ENCODE measurements around the gene C3orf52. TPM values are rescaled to one million over a fixed set of nuclear protein-coding genes. Genes with fewer than 3 reads are reported as not detected.

Gene C3orf52
- total RNA-seq, 5 donors from 2014 or later (not counting 1 experiment from before 2014, with no cell fraction given), result 0.95 to 2.2 (median 1.5) TPM

DNA sequence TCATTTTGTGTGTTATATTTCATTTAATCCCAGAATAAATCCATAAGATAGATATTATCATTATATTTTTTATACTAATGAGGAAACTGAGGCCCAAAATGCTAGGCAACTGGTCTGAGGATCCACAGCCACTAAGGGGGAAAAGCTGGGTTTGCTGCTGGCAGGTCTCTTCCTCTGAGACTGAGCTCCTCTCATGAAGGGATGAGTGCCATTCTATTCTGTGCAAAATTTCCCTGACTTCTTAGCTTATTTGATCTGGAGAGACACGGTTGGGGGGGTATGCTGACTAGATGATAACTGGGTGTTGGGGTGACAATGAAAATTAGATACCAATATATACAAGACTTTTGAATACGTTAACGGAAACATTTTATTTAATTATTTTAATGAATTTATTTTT is 44.9 kb downstream of the C3orf52 start:
- H3K27ac Mint-ChIP-seq, result peak overlapping the region; percentile 82 to 86
- H3K9me3 Mint-ChIP-seq, result no peaks in the 10 kb centered on the region
- Histone ChIP-seq H3K9me3 (no peaks in the 10 kb centered on the region), H3K27me3 (replicated peaks in 1 of 2; ENCODE audit: control insufficient read depth in 2 of 2, extremely low read depth in 1 of 2, insufficient read depth in 2 of 2, low read length in 1 of 2) (no peaks in the 10 kb centered on the region), H3K4me3 (ENCODE audit: control insufficient read depth in 1 of 2, extremely low read depth in 1 of 2, low read length in 1 of 2) (no peak overlapping the region), H3K27ac (ENCODE audit: low read length) (peak overlapping the region; percentile 83), H3K36me3 (ENCODE audit: control insufficient read depth in 2 of 2, extremely low read depth in 1 of 2, insufficient read depth in 1 of 2, low read length in 1 of 2) (no peaks in the 10 kb centered on the region), H3K4me1 (ENCODE audit: control insufficient read depth in 1 of 2, extremely low read depth in 1 of 2, insufficient read depth in 2 of 2, low read length in 2 of 2) (peaks cover 53 to 86% of the 10 kb centered on the region in 2 experiments)
- peaks cover 6% of the 10 kb centered on the region for H3K36me3 Mint-ChIP-seq
- CTCF ChIA-PET, result interaction anchor here in 1 of 2 donors (1.3 kb wide), 1 partner anchor 19 kb away, joined by 3 read pairs; no protein-coding TSS in a partner anchor
- H3K27me3 Mint-ChIP-seq, result no peaks in the 10 kb centered on the region
- no CpG with 5 or more reads among the region's 3 CpGs for WGBS (ENCODE audit: insufficient coverage)
- peak overlapping the region; percentile 55 to 64 (median 55) for H3K4me3 Mint-ChIP-seq
- no peak for DNase-seq
- peaks cover 93 to 95% (median 94%) of the 10 kb centered on the region in 3 donors for H3K4me1 Mint-ChIP-seq
- POLR2A ChIA-PET, result interaction anchor here in 1 of 2 donors (0.6 kb wide), 1 partner anchor 163 kb away, joined by 4 read pairs; the partner anchor contains the start of gene SLC9C1
- no peak for ATAC-seq (replicated peaks in 1 of 4)

DNA sequence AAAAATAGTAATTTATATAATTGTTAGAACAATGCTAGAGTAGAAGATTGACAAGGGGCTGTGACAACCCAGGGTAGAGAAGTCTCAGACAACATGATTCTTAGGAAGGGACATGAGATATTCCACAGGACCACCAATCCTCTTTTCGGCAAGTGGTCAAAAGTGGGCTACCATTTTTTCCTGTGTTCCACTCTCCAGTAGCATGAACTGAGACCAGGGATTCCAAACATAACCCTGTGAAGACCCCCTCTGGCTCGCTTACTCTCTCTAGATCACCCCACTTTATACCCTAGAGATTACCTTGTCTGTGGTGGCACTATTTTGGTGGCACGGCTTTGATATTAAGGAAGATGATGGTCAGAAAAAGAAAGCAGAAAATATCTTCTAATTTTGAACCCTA is 45.9 kb downstream of the C3orf52 start:
- DNase-seq, result no peak

DNA sequence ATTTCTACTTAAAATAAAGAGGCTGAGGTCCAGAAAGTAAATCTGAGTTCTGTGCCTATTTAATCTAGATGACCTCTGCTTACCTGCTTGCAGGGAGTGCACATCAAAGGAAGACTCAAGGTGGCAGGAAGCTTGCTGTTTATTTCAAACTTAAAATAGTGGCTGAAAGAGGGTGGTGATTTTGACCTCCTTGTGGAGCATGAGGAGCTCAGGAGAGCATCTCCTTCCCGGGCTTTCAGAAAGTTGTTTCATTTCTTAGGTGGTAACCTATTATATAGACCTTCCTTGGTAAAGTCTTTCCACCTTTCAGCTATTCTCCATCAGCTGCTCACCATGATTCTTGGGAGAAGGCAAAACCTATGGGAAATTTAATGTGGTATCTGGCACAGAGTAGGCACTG is 46.4 kb downstream of the C3orf52 start:
- POLR2A ChIA-PET, result no interaction called here
- WGBS (ENCODE audit: insufficient coverage), result no CpG with 5 or more reads among the region's 1 CpG
- H3K36me3 Mint-ChIP-seq, result no peaks in the 10 kb centered on the region

More for the DNA sequence above, 45.9 kb downstream of the C3orf52 start:
- Mint-ChIP-seq H3K4me3 (peak overlapping the region; percentile 86 to 92 (median 90)), H3K27me3 (no peaks in the 10 kb centered on the region), H3K9me3 (no peaks in the 10 kb centered on the region), H3K4me1 (peaks cover 92 to 95% (median 92%) of the 10 kb centered on the region in 3 donors), H3K27ac (peak overlapping the region; percentile 93 to 98), H3K36me3 (no peaks in the 10 kb centered on the region)
- no peaks in the 10 kb centered on the region for H3K9me3 ChIP-seq
- WGBS (ENCODE audit: insufficient coverage), result 100% methylated on average over 1 of the region's 3 CpGs
- no peaks in the 10 kb centered on the region for H3K27me3 ChIP-seq (replicated peaks in 1 of 2; ENCODE audit: control insufficient read depth in 2 of 2, extremely low read depth in 1 of 2, insufficient read depth in 2 of 2, low read length in 1 of 2)
- ChIA-PET POLR2A (no interaction called here), CTCF (interaction anchor here in 1 of 2 donors (1.1 kb wide), 1 partner anchor 21 kb away, joined by 7 read pairs; no protein-coding TSS in a partner anchor)
- H3K4me1 ChIP-seq (ENCODE audit: control insufficient read depth in 1 of 2, extremely low read depth in 1 of 2, insufficient read depth in 2 of 2, low read length in 2 of 2), result peaks cover 52 to 85% of the 10 kb centered on the region in 2 experiments
- peak overlapping the region; percentile 87 for H3K27ac ChIP-seq (ENCODE audit: low read length)
- ATAC-seq (replicated peaks in 1 of 4), result no peak
- H3K4me3 ChIP-seq (ENCODE audit: control insufficient read depth in 1 of 2, extremely low read depth in 1 of 2, low read length in 1 of 2), result peak overlapping the region; percentile 46 to 64
- H3K36me3 ChIP-seq (ENCODE audit: control insufficient read depth in 2 of 2, extremely low read depth in 1 of 2, insufficient read depth in 1 of 2, low read length in 1 of 2), result no peaks in the 10 kb centered on the region

DNA sequence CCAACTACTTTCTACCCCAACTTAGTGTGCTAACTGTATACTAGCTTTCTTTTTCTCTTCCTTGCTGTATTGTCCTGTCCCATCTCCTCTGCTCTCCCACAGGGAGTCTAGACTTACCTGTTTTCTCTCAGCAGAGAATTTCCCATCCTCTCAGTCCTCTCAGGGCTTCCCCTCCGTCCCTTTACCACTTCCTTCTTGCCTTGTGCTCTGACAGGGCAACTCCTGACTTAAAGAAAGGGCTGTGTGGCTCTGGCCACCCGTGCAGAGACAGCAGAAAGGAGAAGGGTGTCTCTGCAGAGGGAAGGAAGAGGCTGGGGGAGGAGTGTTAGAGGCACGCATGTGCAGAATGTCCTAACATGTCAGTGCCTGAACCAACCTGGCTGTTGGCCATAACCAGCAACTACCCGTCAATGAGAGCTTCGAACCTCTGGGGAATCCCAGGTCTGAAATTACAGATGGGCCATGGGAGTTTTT is 46.8 kb downstream of the C3orf52 start, which contains the start of gene GCSAM:
TSS of gene GCSAM (minus strand) at position 274 of the 474 bp plus-strand sequence. CDS start at position 146, 128 bp downstream.
- ATAC-seq (replicated peaks in 1 of 4), result peak; percentile 71 to 79 (median 74)
- ChIA-PET POLR2A (no interaction called here), CTCF (interaction anchor here (1.1 to 1.3 kb wide), 2 partner anchors 9 to 22 kb away, joined by 3 to 7 read pairs; no protein-coding TSS in a partner anchor)
- H3K36me3 ChIP-seq (ENCODE audit: control insufficient read depth in 2 of 2, extremely low read depth in 1 of 2, insufficient read depth in 1 of 2, low read length in 1 of 2), result no peaks in the 10 kb centered on the region
- peaks cover 47 to 76% of the 10 kb centered on the region in 2 experiments for H3K4me1 ChIP-seq (ENCODE audit: control insufficient read depth in 1 of 2, extremely low read depth in 1 of 2, insufficient read depth in 2 of 2, low read length in 2 of 2)
- peak; percentile 31 to 89 (median 72) for DNase-seq
- H3K9me3 ChIP-seq, result no peaks in the 10 kb centered on the region
- Mint-ChIP-seq H3K9me3 (no peaks in the 10 kb centered on the region), H3K4me3 (peak within 1 kb of the TSS; percentile 86 to 92 (median 90)), H3K27ac (peak within 1 kb of the TSS; percentile 93 to 98), H3K4me1 (peaks cover 91 to 94% (median 92%) of the 10 kb centered on the region in 3 donors), H3K27me3 (no peaks in the 10 kb centered on the region), H3K36me3 (no peaks in the 10 kb centered on the region)
- H3K4me3 ChIP-seq (ENCODE audit: control insufficient read depth in 1 of 2, extremely low read depth in 1 of 2, low read length in 1 of 2), result peak within 1 kb of the TSS; percentile 46 to 64
- no peaks in the 10 kb centered on the region for H3K27me3 ChIP-seq (replicated peaks in 1 of 2; ENCODE audit: control insufficient read depth in 2 of 2, extremely low read depth in 1 of 2, insufficient read depth in 2 of 2, low read length in 1 of 2)
- WGBS (ENCODE audit: insufficient coverage), result 0% methylated on average over 1 of the region's 5 CpGs
- H3K27ac ChIP-seq (ENCODE audit: low read length), result peak within 1 kb of the TSS; percentile 87

More for the DNA sequence above, 46.4 kb downstream of the C3orf52 start:
- Mint-ChIP-seq H3K27me3 (no peaks in the 10 kb centered on the region), H3K4me1 (peaks cover 92 to 95% (median 92%) of the 10 kb centered on the region in 3 donors), H3K4me3 (peak overlapping the region; percentile 86 to 92 (median 90)), H3K27ac (peak overlapping the region; percentile 93 to 98), H3K9me3 (no peaks in the 10 kb centered on the region)
- CTCF ChIA-PET, result interaction anchor here (1.1 to 1.3 kb wide), 2 partner anchors 8 to 21 kb away, joined by 3 to 7 read pairs; no protein-coding TSS in a partner anchor
- Histone ChIP-seq H3K27me3 (replicated peaks in 1 of 2; ENCODE audit: control insufficient read depth in 2 of 2, extremely low read depth in 1 of 2, insufficient read depth in 2 of 2, low read length in 1 of 2) (no peaks in the 10 kb centered on the region), H3K9me3 (no peaks in the 10 kb centered on the region), H3K4me3 (ENCODE audit: control insufficient read depth in 1 of 2, extremely low read depth in 1 of 2, low read length in 1 of 2) (peak overlapping the region; percentile 46 to 64), H3K36me3 (ENCODE audit: control insufficient read depth in 2 of 2, extremely low read depth in 1 of 2, insufficient read depth in 1 of 2, low read length in 1 of 2) (no peaks in the 10 kb centered on the region), H3K27ac (ENCODE audit: low read length) (peak overlapping the region; percentile 87), H3K4me1 (ENCODE audit: control insufficient read depth in 1 of 2, extremely low read depth in 1 of 2, insufficient read depth in 2 of 2, low read length in 2 of 2) (peaks cover 51 to 81% of the 10 kb centered on the region in 2 experiments)
- ATAC-seq (replicated peaks in 1 of 4) (peak in 3 of 4 experiments; percentile 5 to 27 (median 27)), DNase-seq (peak in 1 of 35 experiments; percentile 40)

DNA sequence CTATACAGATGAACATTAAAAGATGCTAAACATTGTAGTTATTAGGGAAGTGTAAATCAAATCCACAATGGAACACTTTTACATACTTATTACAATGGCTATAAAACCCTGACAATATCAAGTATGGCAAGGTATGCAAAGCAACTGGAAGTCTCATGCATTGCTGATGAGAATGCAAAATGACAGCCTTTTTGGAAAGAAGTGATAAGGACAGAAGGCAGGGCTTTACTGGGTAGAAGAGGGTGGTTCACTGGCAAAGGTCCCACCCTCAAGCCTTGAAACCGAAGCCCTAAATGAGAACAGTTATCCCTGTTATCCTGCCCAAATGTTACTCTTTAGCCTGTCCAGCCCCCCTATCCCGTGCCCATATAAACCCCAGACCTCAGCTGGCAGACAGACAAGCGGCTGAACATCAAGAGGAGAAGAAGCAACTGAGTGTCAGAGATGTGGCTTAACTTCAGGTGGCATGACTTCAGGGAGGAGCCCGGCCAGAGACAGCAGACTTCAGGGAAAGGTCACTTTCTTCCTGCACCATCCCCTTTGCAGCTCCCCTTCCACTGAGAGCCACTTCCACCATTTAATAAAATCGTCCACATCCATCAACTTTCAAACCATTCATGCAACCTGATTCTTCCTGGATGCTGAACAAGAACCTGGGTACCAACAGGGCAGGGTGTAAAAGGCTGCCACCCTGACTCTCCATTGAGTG is 47.6 kb downstream of the C3orf52 start:
- Mint-ChIP-seq H3K4me3 (peak overlapping the region; percentile 86 to 92 (median 90)), H3K27ac (peak overlapping the region; percentile 93 to 98), H3K27me3 (no peaks in the 10 kb centered on the region), H3K4me1 (peaks cover 85 to 87% (median 86%) of the 10 kb centered on the region in 3 donors), H3K36me3 (no peaks in the 10 kb centered on the region), H3K9me3 (no peaks in the 10 kb centered on the region)
- peaks cover 44 to 69% of the 10 kb centered on the region in 2 experiments for H3K4me1 ChIP-seq (ENCODE audit: control insufficient read depth in 1 of 2, extremely low read depth in 1 of 2, insufficient read depth in 2 of 2, low read length in 2 of 2)
- 89% methylated on average over 5 of the region's 5 CpGs for WGBS (ENCODE audit: insufficient coverage)
- no peak for DNase-seq
- peak overlapping the region in 1 of 2 donors; percentile 19 for H3K4me3 ChIP-seq (ENCODE audit: control insufficient read depth in 1 of 2, extremely low read depth in 1 of 2, low read length in 1 of 2)
- no peaks in the 10 kb centered on the region for H3K9me3 ChIP-seq
- no peaks in the 10 kb centered on the region for H3K36me3 ChIP-seq (ENCODE audit: control insufficient read depth in 2 of 2, extremely low read depth in 1 of 2, insufficient read depth in 1 of 2, low read length in 1 of 2)
- H3K27ac ChIP-seq (ENCODE audit: low read length), result peak overlapping the region; percentile 87
- ChIA-PET CTCF (interaction anchor here in 1 of 2 donors (1.1 to 1.3 kb wide), 2 partner anchors 10 to 399 kb away, joined by 3 read pairs; no protein-coding TSS in a partner anchor), POLR2A (interaction anchor here (0.6 to 1.6 kb wide), 2 partner anchors 8 to 189 kb away, joined by 3 to 4 read pairs; no protein-coding TSS in a partner anchor)
- H3K27me3 ChIP-seq (replicated peaks in 1 of 2; ENCODE audit: control insufficient read depth in 2 of 2, extremely low read depth in 1 of 2, insufficient read depth in 2 of 2, low read length in 1 of 2), result no peaks in the 10 kb centered on the region
- no peak for ATAC-seq (replicated peaks in 1 of 4)
